ENCODE measurements around the gene GRHL3. TPM values are rescaled to one million over a fixed set of nuclear protein-coding genes. Genes with fewer than 3 reads are reported as not detected.
"Not testable (repeated sequence)": the region's sequence is repeated elsewhere in the genome, so short reads cannot be mapped to it uniquely, and the experiment has no call there.

The GRHL3 gene
- total RNA-seq = not detected

- ATAC-seq (no peak), DNase-seq (no peak)
- Mint-ChIP-seq H3K4me3 (no peak within 1 kb of the TSS), H3K36me3 (ENCODE audit: low read depth) (no peaks in the 10 kb centered on the region), H3K9me3 (no peaks in the 10 kb centered on the region), H3K27me3 (peaks cover 57% of the 10 kb centered on the region), H3K27ac (no peak within 1 kb of the TSS), H3K4me1 (ENCODE audit: low read depth) (peaks cover 41% of the 10 kb centered on the region)
- ChIA-PET POLR2A (no interaction called here), CTCF (interaction anchor here (0.8 to 3.7 kb wide), 7 partner anchors 9 to 248 kb away, joined by 3 to 29 read pairs (median 4); no protein-coding TSS in a partner anchor)
- intact Hi-C loops (cut with micrococcal nuclease) = no loop called here
- no peak for TF ChIP-seq CTCF (IDR thresholded peaks at IDR 0.05)
Measured at GRCh38 chr1:24319312-24319863, at the start of gene GRHL3. Gene GRHL3 (plus strand): TSS chr1:24319357. CDS start chr1:24319552, 195 bp downstream.

DNA sequence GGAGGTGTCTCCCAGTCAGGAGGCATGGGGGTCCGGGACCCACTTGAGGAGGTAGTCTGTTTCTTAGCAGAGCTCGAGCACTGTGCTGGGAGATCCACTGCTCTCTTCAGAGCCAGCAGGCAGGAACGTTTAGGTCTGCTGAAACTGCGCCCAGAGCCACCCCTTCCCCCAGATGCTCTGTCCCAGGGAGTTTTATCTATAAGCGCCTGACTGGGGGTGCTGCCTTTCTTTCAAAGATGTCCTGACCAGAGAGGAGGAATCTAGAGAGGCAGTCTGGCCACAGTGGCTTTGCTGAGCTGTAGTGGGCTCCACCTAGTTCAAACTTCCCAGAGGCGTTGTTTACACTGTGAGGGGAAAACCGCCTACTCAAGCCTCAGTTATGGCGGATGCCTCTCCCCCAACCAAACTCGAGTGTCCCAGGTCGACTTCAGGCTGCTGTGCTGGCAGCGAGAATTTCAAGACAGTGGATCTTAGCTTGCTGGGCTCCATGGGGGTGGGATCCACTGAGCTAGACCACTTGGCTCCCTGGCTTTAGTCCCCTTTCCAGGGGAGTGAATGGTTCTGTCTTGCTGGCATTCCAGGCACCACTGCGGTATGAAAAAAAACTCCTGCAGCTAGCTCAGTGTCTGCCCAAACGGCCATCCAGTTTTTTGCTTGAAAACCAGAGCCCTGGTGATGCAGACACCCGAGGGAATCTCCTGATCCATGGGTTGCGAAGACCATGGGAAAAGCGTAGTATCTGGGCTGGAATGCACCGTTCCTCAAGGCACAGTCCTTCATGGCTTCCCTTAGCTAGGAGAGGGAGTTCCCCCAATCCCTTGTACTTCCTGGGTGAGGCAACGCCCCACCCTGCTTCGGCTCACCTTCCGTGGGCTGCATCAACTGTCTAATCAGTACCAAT is 44.7 kb upstream of the GRHL3 start:
- DNase-seq; POLR2A ChIA-PET; H3K36me3 Mint-ChIP-seq (ENCODE audit: low read depth); ATAC-seq; H3K9me3 Mint-ChIP-seq; intact Hi-C loops (cut with micrococcal nuclease); H3K4me3 Mint-ChIP-seq; H3K27ac Mint-ChIP-seq; H3K4me1 Mint-ChIP-seq (ENCODE audit: low read depth): not testable (repeated sequence)
- CTCF ChIA-PET = interaction anchor here (1.1 kb wide), 1 partner anchor 81 kb away, joined by 4 read pairs; no protein-coding TSS in a partner anchor
- H3K27me3 Mint-ChIP-seq = peaks cover 45% of the 10 kb centered on the region

DNA sequence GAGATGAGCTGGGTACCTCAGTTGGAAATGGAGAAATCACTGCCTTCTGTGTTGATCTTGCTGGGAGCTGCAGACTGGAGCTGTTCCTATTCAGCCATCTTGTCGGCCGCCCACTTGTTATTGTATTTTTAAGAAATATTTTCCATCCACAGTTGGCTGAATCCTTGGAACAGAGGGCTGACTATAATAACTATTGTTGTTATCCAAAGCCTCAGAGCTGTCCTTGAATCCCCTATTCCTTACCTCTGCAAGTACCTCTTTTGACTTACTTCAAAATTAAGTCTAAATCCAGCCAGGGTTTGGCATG is 44.1 kb upstream of the GRHL3 start:
- peaks cover 42% of the 10 kb centered on the region for H3K27me3 Mint-ChIP-seq
- no peak for DNase-seq
- H3K9me3 Mint-ChIP-seq = peaks cover 5% of the 10 kb centered on the region
- H3K27ac Mint-ChIP-seq = no peak overlapping the region
- POLR2A ChIA-PET = no interaction called here
- CTCF ChIA-PET = no interaction called here
- no peaks in the 10 kb centered on the region for H3K36me3 Mint-ChIP-seq (ENCODE audit: low read depth)
- no peak for ATAC-seq
- H3K4me3 Mint-ChIP-seq = no peak overlapping the region
- TF ChIP-seq CTCF (IDR thresholded peaks at IDR 0.05) = no peak
- peaks cover 9% of the 10 kb centered on the region for H3K4me1 Mint-ChIP-seq (ENCODE audit: low read depth)
- intact Hi-C loops (cut with micrococcal nuclease) = no loop called here

GRCh38 chr1:24275510-24275909 is 43.6 kb upstream of the GRHL3 start:
- DNase-seq (no peak), ATAC-seq (no peak)
- CTCF ChIA-PET = no interaction called here
- POLR2A ChIA-PET = no interaction called here
- H3K27me3 Mint-ChIP-seq = peaks cover 42% of the 10 kb centered on the region
- intact Hi-C loops (cut with micrococcal nuclease) = no loop called here
- no peak for TF ChIP-seq CTCF (IDR thresholded peaks at IDR 0.05)
- no peak overlapping the region for H3K4me3 Mint-ChIP-seq
- H3K27ac Mint-ChIP-seq = no peak overlapping the region
- H3K4me1 Mint-ChIP-seq (ENCODE audit: low read depth) = peaks cover 9% of the 10 kb centered on the region
- peaks cover 5% of the 10 kb centered on the region for H3K9me3 Mint-ChIP-seq
- H3K36me3 Mint-ChIP-seq (ENCODE audit: low read depth) = no peaks in the 10 kb centered on the region

- TF ChIP-seq CTCF (IDR thresholded peaks at IDR 0.05) = no peak
- DNase-seq (no peak), ATAC-seq (no peak)
- no peaks in the 10 kb centered on the region for H3K36me3 Mint-ChIP-seq (ENCODE audit: low read depth)
- H3K9me3 Mint-ChIP-seq = peaks cover 3% of the 10 kb centered on the region
- peaks cover 32% of the 10 kb centered on the region for H3K27me3 Mint-ChIP-seq
- CTCF ChIA-PET = interaction anchor here (1.0 to 3.1 kb wide), 5 partner anchors 75 to 360 kb away, joined by 3 to 19 read pairs (median 10); no protein-coding TSS in a partner anchor
- H3K4me1 Mint-ChIP-seq (ENCODE audit: low read depth) = peaks cover 9% of the 10 kb centered on the region
- POLR2A ChIA-PET = interaction anchor here (0.6 to 1.1 kb wide), 2 partner anchors 46 to 210 kb away, joined by 3 read pairs; no protein-coding TSS in a partner anchor
- intact Hi-C loops (cut with micrococcal nuclease) = no loop called here
- no peak overlapping the region for H3K27ac Mint-ChIP-seq
- no peak overlapping the region for H3K4me3 Mint-ChIP-seq
Measured at GRCh38 chr1:24276791-24277190, 42.4 kb upstream of the GRHL3 start.

Measured in activated CD8-positive, alpha-beta T cell treated with anti-CD3 and anti-CD28 coated beads for 36 hours (primary cell).